GM12864 (cell line): ENCODE data around the gene DNAJC6.
"Not testable (repeated sequence)": the region's sequence is repeated elsewhere in the genome, so short reads cannot be mapped to it uniquely, and the experiment has no call there.

Experiments
- DNase-seq: peaks from one replicate; pipeline ENCODE4 v3.0.0-alpha.2; 2011; ENCODE audit warnings: low read depth
- H3K4me3 ChIP-seq: 2 replicates; pipeline ENCODE4 v1.5.1; 2011; ENCODE audit warnings: mild to moderate bottlenecking, low read depth, low read length, control low read depth
- CTCF ChIP-seq: IDR thresholded peaks from 2 replicates; pipeline ENCODE4 v1.5.1; 2011; ENCODE audit warnings: low read depth, mild to moderate bottlenecking, moderate library complexity, low read length, control low read depth, inconsistent platforms; ENCODE audit errors: missing control alignments

The DNAJC6 gene

DNA sequence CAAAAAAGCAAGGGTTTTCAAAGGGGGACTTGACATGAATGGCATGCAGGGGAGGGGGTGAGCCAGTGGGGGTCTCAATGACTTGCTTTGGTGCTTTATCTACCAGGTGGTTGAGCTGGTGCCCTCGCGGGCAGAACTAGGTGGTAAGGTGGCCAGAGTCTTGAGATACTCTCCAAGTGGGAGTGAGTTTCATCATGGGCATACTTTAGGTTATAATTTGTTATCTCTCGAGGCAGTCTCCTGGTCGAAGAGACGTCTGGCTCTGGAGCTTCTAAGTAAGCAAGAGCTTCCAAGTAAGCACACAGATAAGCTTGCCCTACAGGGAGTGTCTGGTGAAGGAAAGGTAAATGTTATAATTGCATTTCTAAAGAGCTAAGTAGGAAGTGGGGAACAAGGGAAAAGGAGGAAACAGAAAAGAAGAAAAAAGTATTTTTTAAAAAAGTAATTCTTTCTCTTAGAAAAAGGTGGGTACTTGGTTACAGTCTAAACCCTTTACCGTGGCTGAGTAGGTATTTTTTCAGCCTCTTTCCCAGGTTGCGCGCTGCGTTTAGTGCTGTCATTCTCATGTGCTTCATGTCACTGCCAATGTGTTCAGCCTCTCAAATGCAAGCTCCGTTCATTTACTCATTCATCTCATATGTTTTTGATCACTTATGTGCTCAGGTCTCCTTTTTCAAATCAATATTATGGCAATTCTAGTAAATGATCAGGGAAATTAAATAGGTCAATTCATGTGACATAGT, 31.6 kb upstream of the DNAJC6 start:
- no peak for DNase-seq
- H3K4me3 ChIP-seq: no peak overlapping the region
- TF ChIP-seq CTCF: no peak

DNA sequence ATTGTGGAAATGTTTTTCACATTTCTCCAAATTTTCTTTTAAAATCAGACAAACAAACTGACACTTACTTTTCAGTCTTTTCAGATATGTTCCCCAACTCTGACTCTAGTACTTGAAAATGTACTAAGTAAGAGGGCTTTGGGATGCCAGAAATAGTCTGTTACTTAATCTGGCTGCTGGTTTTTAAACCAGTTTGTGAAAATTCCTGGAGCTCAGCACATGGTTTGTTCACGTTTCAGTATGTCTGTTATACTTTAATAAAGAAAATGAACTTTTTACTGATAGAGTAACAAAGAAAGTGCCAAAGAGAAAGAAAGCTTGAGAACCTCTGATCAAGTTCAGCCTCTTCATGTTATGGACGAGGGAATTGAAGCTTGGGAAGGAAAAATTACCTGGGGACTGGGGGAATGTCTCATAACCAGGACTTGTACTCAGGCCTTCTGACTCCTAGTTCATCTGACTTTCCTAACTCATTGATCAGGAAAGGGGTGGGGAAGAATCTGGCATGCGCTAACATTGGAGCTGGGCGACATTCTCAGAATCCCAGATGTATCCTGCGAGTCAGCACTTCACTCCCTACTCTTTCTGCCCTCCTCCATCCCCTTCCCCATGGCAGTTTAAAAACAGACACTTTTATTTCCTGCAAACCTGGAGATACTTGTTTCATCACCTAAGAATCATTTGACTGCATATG, 30.8 kb upstream of the DNAJC6 start:
- DNase-seq: no peak
- H3K4me3 ChIP-seq: no peak overlapping the region
- TF ChIP-seq CTCF: no peak

GRCh38 chr1:65279070-65279779, 30.1 kb upstream of the DNAJC6 start:
- no peak overlapping the region for H3K4me3 ChIP-seq
- TF ChIP-seq CTCF: no peak
- no peak for DNase-seq

DNA sequence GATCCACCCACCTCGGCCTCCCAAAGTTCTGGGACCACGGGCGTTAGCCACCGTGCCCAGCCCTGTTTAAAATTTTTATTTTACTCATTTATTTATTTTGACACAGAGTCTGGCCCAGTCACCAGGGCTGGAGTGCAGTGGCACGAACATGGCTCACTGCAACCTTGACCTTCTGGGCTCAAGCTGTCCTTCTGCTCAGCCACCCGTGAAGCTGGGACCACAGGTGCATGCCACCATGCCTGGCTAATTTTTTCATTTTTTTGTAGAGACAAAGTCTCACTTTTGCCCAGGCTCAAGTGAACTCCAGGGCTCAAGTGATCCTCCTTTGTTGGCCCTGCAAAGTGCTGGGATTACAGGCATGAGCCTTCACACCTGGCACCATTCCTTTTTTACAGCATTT, 27.5 kb upstream of the DNAJC6 start:
- no peak for TF ChIP-seq CTCF
- DNase-seq: no peak
- H3K4me3 ChIP-seq: no peak overlapping the region

- no peak overlapping the region for H3K4me3 ChIP-seq
- TF ChIP-seq CTCF: no peak
- no peak for DNase-seq
Observed at GRCh38 chr1:65284229-65284628, 25.1 kb upstream of the DNAJC6 start.

DNA sequence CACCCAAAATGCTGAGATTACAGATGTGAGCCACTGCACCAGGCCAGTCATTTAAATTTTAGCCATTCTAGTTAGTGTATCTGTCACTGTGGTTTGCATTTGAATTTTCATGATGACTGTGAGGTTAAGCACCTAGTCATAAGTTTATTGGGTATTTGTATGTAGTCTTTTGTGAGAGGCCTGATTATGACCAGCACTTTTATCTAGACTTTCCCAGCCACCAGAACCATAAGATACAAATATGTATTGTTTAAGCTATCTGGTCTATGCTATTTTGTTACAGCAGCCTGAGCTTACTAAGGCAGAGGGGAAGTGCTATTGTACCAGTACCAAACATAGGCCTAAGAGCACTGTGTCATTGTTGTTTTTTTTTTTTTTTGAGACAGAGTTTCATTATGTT, 19.9 kb upstream of the DNAJC6 start:
- no peak for TF ChIP-seq CTCF

DNA sequence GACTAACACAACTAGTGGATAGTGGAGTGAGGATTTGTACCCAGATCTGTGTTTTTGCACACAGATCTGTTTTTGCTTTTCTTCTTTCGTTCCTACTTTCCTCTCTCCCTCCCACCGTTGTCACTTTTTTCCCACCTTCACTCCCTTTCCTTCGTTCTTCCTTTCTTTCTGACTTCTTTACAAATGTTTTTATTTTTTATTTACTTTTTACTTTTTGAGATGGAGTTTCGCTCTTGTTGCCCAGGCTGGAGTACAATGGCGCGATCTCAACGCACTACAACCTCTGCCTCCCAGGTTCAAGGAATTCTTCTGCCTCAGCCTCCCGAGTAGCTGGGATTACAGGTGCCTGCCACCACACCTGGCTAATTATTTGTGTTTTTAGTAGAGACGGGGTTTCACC, 17.5 kb upstream of the DNAJC6 start:
- H3K4me3 ChIP-seq, DNase-seq: not testable (repeated sequence)

More for the DNA sequence above, 19.9 kb upstream of the DNAJC6 start:
- no peak for DNase-seq
- H3K4me3 ChIP-seq: no peak overlapping the region
